AG04449 (cell line): ENCODE measurements around the gene NPHP4.

Experiments used
- CTCF ChIA-PET: fragments of 350-600 bp; formaldehyde crosslinking; extraction: SDS; loops from one replicate; lab custom pipeline; 2021; ENCODE audit warnings: antibody characterized with exemption; lab: Yijun Ruan, JAX
- POLR2A ChIA-PET: fragments of 400-600, 350-600 bp; formaldehyde crosslinking; extraction: SDS; loops from one replicate; lab custom pipeline; 2020; ENCODE audit warnings: antibody characterized with exemption, inconsistent platforms; lab: Yijun Ruan, JAX
- DNase-seq: peaks from one replicate; pipeline ENCODE4 v3.0.0-alpha.2; 2010; ENCODE audit warnings: low read depth, low spot score
- H3K4me3 ChIP-seq: 2 replicates; pipeline ENCODE4 v1.5.1; 2011; ENCODE audit warnings: low read depth, mild to moderate bottlenecking, control low read depth, low read length
- TF ChIP-seq, protein P1 (sequence below): IDR thresholded peaks from one replicate; pipeline ENCODE4 v1.5.1; 2011; ENCODE audit warnings: mild to moderate bottlenecking, moderate library complexity, low read length, control low read depth, inconsistent platforms; ENCODE audit not compliant: insufficient read depth; ENCODE audit errors: missing control alignments

NPHP4 gene

DNA sequence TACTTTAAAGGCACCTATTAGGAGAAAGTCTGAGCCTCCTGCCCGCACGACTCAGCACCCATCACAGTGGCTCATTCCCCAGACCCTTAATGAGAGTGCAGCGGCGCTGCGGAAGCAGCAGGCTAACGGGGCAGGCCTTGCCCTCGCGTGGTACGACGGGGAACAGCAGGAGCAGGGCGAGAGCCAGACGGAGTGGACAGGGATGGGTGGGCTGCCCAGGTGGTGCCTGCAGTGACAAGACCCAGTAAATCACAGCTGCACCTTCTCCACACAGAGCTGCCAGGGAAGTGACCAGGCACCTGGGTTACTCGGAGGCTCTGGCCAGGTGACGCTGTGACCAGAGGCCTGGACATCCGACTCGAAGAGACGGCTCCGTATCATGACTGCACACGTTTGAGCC, 131.9 kb downstream of the NPHP4 start:
- ChIA-PET CTCF (no interaction called here), POLR2A (no interaction called here)
- no peak for DNase-seq
- TF ChIP-seq, protein P1, sequence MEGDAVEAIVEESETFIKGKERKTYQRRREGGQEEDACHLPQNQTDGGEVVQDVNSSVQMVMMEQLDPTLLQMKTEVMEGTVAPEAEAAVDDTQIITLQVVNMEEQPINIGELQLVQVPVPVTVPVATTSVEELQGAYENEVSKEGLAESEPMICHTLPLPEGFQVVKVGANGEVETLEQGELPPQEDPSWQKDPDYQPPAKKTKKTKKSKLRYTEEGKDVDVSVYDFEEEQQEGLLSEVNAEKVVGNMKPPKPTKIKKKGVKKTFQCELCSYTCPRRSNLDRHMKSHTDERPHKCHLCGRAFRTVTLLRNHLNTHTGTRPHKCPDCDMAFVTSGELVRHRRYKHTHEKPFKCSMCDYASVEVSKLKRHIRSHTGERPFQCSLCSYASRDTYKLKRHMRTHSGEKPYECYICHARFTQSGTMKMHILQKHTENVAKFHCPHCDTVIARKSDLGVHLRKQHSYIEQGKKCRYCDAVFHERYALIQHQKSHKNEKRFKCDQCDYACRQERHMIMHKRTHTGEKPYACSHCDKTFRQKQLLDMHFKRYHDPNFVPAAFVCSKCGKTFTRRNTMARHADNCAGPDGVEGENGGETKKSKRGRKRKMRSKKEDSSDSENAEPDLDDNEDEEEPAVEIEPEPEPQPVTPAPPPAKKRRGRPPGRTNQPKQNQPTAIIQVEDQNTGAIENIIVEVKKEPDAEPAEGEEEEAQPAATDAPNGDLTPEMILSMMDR: no peak
- H3K4me3 ChIP-seq: no peak overlapping the region

DNA sequence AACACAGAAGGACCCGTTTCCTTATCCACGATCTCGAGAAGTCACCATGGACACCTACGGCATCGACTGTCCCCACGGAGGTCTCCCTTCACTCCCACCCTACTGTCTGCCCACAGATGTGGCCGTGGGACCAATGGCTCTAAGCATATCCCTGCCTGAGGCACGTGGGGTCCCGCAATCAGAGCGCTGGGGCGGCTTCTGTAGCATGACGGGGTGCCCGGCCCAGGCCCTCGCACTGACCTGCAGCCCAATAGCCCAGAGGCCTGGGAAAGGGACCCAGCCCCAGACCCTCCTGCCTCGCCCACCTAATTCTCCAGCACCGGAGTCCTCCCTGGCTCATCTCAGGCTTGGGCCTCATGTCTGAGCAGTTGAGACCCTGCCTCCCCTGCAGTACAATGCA, 132.5 kb downstream of the NPHP4 start:
- H3K4me3 ChIP-seq: no peak overlapping the region
- no peak for DNase-seq
- ChIA-PET POLR2A (no interaction called here), CTCF (no interaction called here)
- TF ChIP-seq, protein P1: no peak

DNA sequence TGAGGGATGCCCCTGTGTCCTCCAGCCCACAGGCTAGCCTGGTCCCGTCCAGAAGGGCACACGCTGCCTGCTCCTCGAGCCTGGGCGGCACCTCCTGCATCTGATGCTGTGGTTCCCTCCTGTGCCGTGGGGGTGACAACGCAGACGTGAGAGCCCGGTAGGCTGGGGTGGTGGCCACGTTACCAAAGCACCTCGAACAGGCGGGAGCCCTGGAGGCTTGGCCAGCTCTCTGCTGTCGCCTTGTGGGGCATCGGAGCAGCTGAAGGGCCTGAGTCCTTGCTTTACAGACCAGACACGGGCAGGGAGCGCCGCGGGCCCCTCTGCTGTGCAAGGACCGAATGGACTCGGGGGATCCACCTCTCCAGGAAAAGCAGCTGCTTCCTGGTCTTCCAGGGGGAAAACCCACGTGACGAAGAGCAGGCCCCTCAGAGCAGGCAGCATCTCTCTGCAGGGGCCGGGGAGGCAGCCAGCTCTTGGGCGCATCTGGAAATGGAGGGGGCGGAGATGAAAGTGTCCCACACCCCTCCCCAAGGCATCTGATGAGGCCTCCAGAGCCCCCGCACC, 133.3 kb downstream of the NPHP4 start:
- ChIA-PET POLR2A (no interaction called here), CTCF (no interaction called here)
- no peak overlapping the region for H3K4me3 ChIP-seq
- DNase-seq: no peak
- TF ChIP-seq, protein P1: no peak

DNA sequence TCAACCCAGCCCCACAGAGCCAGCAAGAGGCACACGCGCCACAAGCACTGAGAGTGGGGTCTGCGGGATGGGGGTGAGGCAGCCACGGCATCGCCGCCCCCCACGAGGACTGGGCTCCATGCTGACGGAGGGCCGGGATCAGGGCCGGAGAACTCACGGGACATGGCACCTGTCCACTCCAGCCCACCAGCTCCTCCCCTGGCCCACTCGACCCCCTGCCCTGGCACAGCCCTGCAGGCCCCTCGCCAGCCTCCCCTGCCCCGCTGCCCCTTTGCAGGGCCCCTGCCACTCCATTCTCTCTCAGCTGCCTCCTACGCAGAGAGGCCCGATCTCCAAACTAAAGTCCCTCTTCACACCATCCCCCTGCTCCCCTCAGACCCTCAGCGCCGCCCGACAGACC, 134.0 kb downstream of the NPHP4 start:
- no peak overlapping the region for H3K4me3 ChIP-seq
- CTCF ChIA-PET: no interaction called here
- TF ChIP-seq, protein P1: no peak
- DNase-seq: no peak
- POLR2A ChIA-PET: no interaction called here

DNA sequence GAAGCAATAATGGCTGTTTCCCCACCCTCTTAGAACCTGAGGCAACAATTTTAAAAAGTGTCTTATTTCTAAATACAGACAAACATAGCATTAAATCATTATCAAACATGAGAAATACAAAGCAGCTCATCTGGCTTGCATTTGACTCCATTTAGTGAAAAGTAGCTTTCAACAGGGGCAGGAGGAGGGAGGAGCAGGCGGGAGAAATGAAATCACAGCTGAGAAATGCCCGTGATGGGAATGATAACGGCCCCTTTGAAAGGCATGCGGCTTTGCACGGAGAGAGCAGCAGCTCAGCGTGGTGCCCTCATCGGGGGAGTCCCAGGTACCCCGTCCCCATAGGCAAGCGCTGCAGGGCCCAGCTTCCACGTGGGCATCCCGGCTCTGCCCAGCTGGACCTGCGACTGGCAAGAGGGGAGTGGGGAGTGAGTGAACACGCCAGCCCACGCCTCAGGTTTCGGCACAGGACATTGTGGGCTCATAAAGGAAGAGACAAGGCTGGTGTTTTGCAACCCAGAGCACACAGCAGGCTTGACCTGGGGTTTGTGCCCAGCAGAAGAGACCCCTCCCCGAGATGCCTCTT, 134.6 kb downstream of the NPHP4 start:
- POLR2A ChIA-PET: no interaction called here
- CTCF ChIA-PET: no interaction called here
- TF ChIP-seq, protein P1: no peak
- no peak for DNase-seq
- H3K4me3 ChIP-seq: no peak overlapping the region

DNA sequence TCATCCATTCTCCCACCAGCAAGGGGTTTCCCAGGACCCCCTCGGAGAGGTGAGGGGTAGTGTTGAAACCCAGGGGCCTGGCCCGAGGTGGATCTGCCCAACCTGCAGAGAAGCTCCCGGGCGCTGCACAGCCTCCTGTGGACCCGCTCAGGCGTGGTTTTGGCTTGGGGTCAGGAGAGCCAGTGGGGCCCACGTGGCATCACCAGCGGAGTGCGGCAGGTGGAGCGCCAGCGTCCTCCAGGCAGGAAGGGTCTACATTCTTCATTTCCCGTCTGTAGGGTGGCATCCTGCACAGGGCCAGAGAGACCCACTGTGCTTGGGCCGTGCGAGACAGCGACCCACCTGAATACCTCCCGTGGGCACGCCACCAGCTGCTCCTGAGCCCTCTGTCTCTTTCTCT, 135.2 kb downstream of the NPHP4 start:
- POLR2A ChIA-PET: no interaction called here
- H3K4me3 ChIP-seq: no peak overlapping the region
- TF ChIP-seq, protein P1: no peak
- CTCF ChIA-PET: no interaction called here
- no peak for DNase-seq
